ENCODE measurements around the gene HOXB4. TPM values are rescaled to one million over a fixed set of nuclear protein-coding genes. Genes with fewer than 3 reads are reported as not detected.

The HOXB4 gene
- total and polyA plus RNA-seq, 2 of the 4 experiments (the other 2 are of a cell fraction) = 2.0 to 8.5 TPM

- H2BK20ac ChIP-seq (ENCODE audit: low read depth, low read length) = peak overlapping the region; percentile 61
- peak overlapping the region; percentile 92 for H4K91ac ChIP-seq (ENCODE audit: insufficient read depth, low read depth, low read length)
- DNase-seq (no peak), ATAC-seq (ENCODE audit: low read depth) (no peak)
- peak overlapping the region; percentile 93 for H3K18ac ChIP-seq (ENCODE audit: low read depth, low read length)
- peak overlapping the region; percentile 89 to 94 for H4K8ac ChIP-seq (ENCODE audit: low read depth in 2 of 2, low read length in 2 of 2)
- no peaks in the 10 kb centered on the region for H3K79me1 ChIP-seq (ENCODE audit: low read depth in 1 of 2, low read length in 2 of 2)
- no peaks in the 10 kb centered on the region for H3K9me3 ChIP-seq (ENCODE audit: control insufficient read depth, insufficient read depth, low read length)
- peak overlapping the region; percentile 99 for H2BK5ac ChIP-seq (ENCODE audit: low read depth, low read length, poor library complexity, severe bottlenecking)
- H3K4ac ChIP-seq (ENCODE audit: low read depth, low read length) = peak overlapping the region; percentile 97
- no CpG with 5 or more reads among the region's 7 CpGs for WGBS, 2 experiments (ENCODE audit: extremely low coverage in 2 of 2, insufficient read length in 1 of 2)
- peaks cover 16% of the 10 kb centered on the region for H3K4me1 ChIP-seq (ENCODE audit: control insufficient read depth, insufficient read depth, low read length)
- in situ Hi-C loops (cut with MboI; ENCODE audit: low sequenced_read_pairs) = no loop called here
- peak overlapping the region; percentile 93 for H2BK120ac ChIP-seq (ENCODE audit: low read depth, low read length)
- H3K27me3 ChIP-seq (ENCODE audit: control insufficient read depth, insufficient read depth, low read length) = no peaks in the 10 kb centered on the region
- dilution Hi-C loops (cut with HindIII; ENCODE audit: low sequenced_read_pairs, unreplicated experiment) = no loop called here
- peak overlapping the region; percentile 71 for H2AFZ ChIP-seq (replicated peaks; ENCODE audit: low read length, poor library complexity)
- TF ChIP-seq CTCF (conservative IDR thresholded peaks at IDR 0.05; ENCODE audit: low read depth, low read length) (no peak), USF2 (IDR thresholded peaks at IDR 0.05; ENCODE audit: low read depth, low read length) (no peak), POLR2A (IDR thresholded peaks at IDR 0.05; ENCODE audit: low read depth, low read length) (no peak), MAZ (IDR thresholded peaks at IDR 0.05; ENCODE audit: borderline replicate concordance, low read depth, low read length) (no peak), RCOR1 (IDR thresholded peaks at IDR 0.05; ENCODE audit: insufficient replicate concordance, low read length) (no peak), MAFK (IDR thresholded peaks at IDR 0.05; ENCODE audit: low read depth, low read length) (no peak), CHD1 (IDR thresholded peaks at IDR 0.05; ENCODE audit: low read depth, low read length) (no peak), ELK1 (IDR thresholded peaks at IDR 0.05; ENCODE audit: borderline replicate concordance, low read depth, low read length) (no peak), NFE2L2 (IDR thresholded peaks at IDR 0.05; ENCODE audit: low read depth, low read length) (no peak), FOS (IDR thresholded peaks at IDR 0.05; ENCODE audit: low read depth, low read length) (no peak), RFX5 (IDR thresholded peaks at IDR 0.05; ENCODE audit: low read depth, low read length) (no peak), BHLHE40 (IDR thresholded peaks at IDR 0.05; ENCODE audit: low read depth, low read length) (no peak), CEBPB (IDR thresholded peaks at IDR 0.05; ENCODE audit: low read depth, low read length) (no peak), SMC3 (IDR thresholded peaks at IDR 0.05; ENCODE audit: low read depth, low read length) (no peak), RAD21 (IDR thresholded peaks at IDR 0.05; ENCODE audit: low read length) (no peak), MXI1 (IDR thresholded peaks at IDR 0.05; ENCODE audit: borderline replicate concordance, low read depth, low read length) (no peak)
- H3K36me3 ChIP-seq (ENCODE audit: control insufficient read depth, insufficient read depth, low read length) = peaks cover 31% of the 10 kb centered on the region
- H3K9me1 ChIP-seq (ENCODE audit: insufficient read depth, low read length) = no peaks in the 10 kb centered on the region; the same call in 1 of the 2 replicates
- peak overlapping the region; percentile 100 for H3K23ac ChIP-seq (ENCODE audit: low read depth, low read length)
- no TSS peak for BruUV-seq (replicated peaks)
- peak overlapping the region; percentile 99 for H3K56ac ChIP-seq (ENCODE audit: extremely low read depth, insufficient read depth, low read length)
- peak overlapping the region; percentile 60 for H3K4me3 ChIP-seq (ENCODE audit: insufficient read depth, low read depth, low read length)
- H2AK5ac ChIP-seq (ENCODE audit: low read depth, low read length) = peak overlapping the region; percentile 87
- ChIA-PET POLR2A (ENCODE audit: unreplicated experiment) (interaction anchor here (0.5 to 1.2 kb wide), 3 partner anchors 24 to 38 kb away, joined by 3 read pairs; no protein-coding TSS in a partner anchor), CTCF (no interaction called here)
- peak overlapping the region; percentile 91 for H3K4me2 ChIP-seq (ENCODE audit: low read depth, low read length)
- H4K5ac ChIP-seq (ENCODE audit: low read depth, low read length) = peak overlapping the region; percentile 93
- H3K9ac ChIP-seq (ENCODE audit: low read depth, low read length) = peak overlapping the region; percentile 96
- H4K20me1 ChIP-seq (ENCODE audit: insufficient read depth, low read length) = peaks cover 5% of the 10 kb centered on the region
- peak overlapping the region; percentile 63 for H2BK15ac ChIP-seq (ENCODE audit: low read depth, low read length)
- H3K14ac ChIP-seq (replicated peaks; ENCODE audit: low read depth, low read length) = peak overlapping the region; percentile 97
- intact Hi-C loops (cut with micrococcal nuclease) = no loop called here
- peak overlapping the region; percentile 99 for H3K27ac ChIP-seq (ENCODE audit: insufficient read depth, low read length)
- H2AK9ac ChIP-seq (replicated peaks; ENCODE audit: low read depth, low read length, poor library complexity) = peak overlapping the region; percentile 75
Measured at GRCh38 chr17:48579471-48579759, 1.3 kb upstream of the HOXB4 start.
